H1 (cell line): ENCODE data around the gene PGBD5. TPM values are rescaled to one million over a fixed set of nuclear protein-coding genes. Genes with fewer than 3 reads are reported as not detected.

Experiments
- CTCF ChIA-PET: fragments of 300-600 bp; sonication (Branson Sonifier 250); formaldehyde crosslinking; loops from one replicate; lab custom pipeline; 2021; ENCODE audit not compliant: partially characterized antibody; lab: Charles Lee
- POLR2A ChIA-PET: fragments of 300-600 bp; sonication (Branson Sonifier 250); formaldehyde crosslinking; loops from one replicate; lab custom pipeline; 2021; ENCODE audit warnings: inconsistent platforms; ENCODE audit not compliant: partially characterized antibody; lab: Charles Lee
- DNase-seq, 2 experiments: peaks; one replicate each; pipeline versions ENCODE4 v3.0.0 to v3.0.0-alpha.2; 2010 to 2022; ENCODE audit warnings: low spot score in 2 of 2, low read depth in 1 of 2, mixed read lengths in 1 of 2
- FAIRE-seq: peaks from 2 replicates; lab custom pipeline; 2011; peaks lifted over from hg19 to GRCh38; lab: Jason Lieb, UNC
- H2AFZ ChIP-seq: 2 replicates; pipeline ENCODE4 v1.8.1; 2012; ENCODE audit warnings: low read length, inconsistent platforms
- H2AK5ac ChIP-seq: 2 replicates; pipeline ENCODE4 v1.6.1; 2013; ENCODE audit warnings: low read depth, low read length
- H2BK120ac ChIP-seq: replicated peaks from 2 replicates; pipeline ENCODE3; 2013; ENCODE audit warnings: low read depth, low read length, inconsistent platforms
- H2BK12ac ChIP-seq: 2 replicates; pipeline ENCODE4 v1.6.1; 2013; ENCODE audit warnings: low read depth, low read length
- H2BK15ac ChIP-seq: 2 replicates; pipeline ENCODE4 v1.6.1; 2013; ENCODE audit warnings: low read length
- H2BK20ac ChIP-seq: 2 replicates; pipeline ENCODE4 v1.6.1; 2013; ENCODE audit warnings: low read length
- H2BK5ac ChIP-seq: 2 replicates; pipeline ENCODE4 v1.6.1; 2013; ENCODE audit warnings: low read depth, low read length
- H3K14ac ChIP-seq: 2 replicates; pipeline ENCODE4 v1.6.1; 2013; ENCODE audit warnings: inconsistent platforms; ENCODE audit not compliant: insufficient read length
- H3K18ac ChIP-seq: 2 replicates; pipeline ENCODE4 v1.6.1; 2013; ENCODE audit warnings: low read length; ENCODE audit errors: extremely low read depth
- H3K23ac ChIP-seq: 2 replicates; pipeline ENCODE4 v1.6.1; 2013; ENCODE audit warnings: inconsistent platforms; ENCODE audit not compliant: insufficient read length
- H3K23me2 ChIP-seq: 2 replicates; pipeline ENCODE4 v1.6.1; 2013; ENCODE audit warnings: low read depth, low read length
- H3K27ac ChIP-seq: 2 replicates; pipeline ENCODE4 v1.6.1; 2011; ENCODE audit warnings: low read depth, low read length, inconsistent platforms
- H3K27me3 ChIP-seq, 4 experiments: replicated peaks in 1 of 4; 1 replicate in 1 of 4; 2 replicates in 3 of 4; pipeline versions ENCODE4 v1.6.1 to v1.8.1; 2011 to 2013; ENCODE audit warnings: low read length in 3 of 4, mild to moderate bottlenecking in 3 of 4, inconsistent platforms in 2 of 4, mixed read lengths in 2 of 4, moderate library complexity in 1 of 4; ENCODE audit not compliant: control insufficient read depth in 3 of 4, insufficient read depth in 3 of 4; ENCODE audit errors: extremely low read depth in 1 of 4
- H3K36me3 ChIP-seq, 4 experiments: 2 replicates each; pipeline versions ENCODE4 v1.6.1 to v1.8.1; 2011 to 2013; ENCODE audit warnings: mild to moderate bottlenecking in 4 of 4, low read length in 3 of 4, moderate library complexity in 2 of 4, control low read depth in 1 of 4, inconsistent platforms in 1 of 4; ENCODE audit not compliant: insufficient read depth in 4 of 4, control insufficient read depth in 2 of 4
- H3K4ac ChIP-seq: replicated peaks from 2 replicates; pipeline ENCODE3; 2013; ENCODE audit warnings: low read length, low read depth, mixed read lengths, inconsistent platforms; ENCODE audit not compliant: insufficient read length
- H3K4me1 ChIP-seq, 4 experiments: replicated peaks in 1 of 4; 1 replicate in 1 of 4; 2 replicates in 3 of 4; pipeline versions ENCODE4 v1.6.1 to v1.8.1; 2011 to 2013; ENCODE audit warnings: low read length in 3 of 4, inconsistent platforms in 2 of 4, mixed read lengths in 1 of 4; ENCODE audit not compliant: insufficient read depth in 4 of 4, control insufficient read depth in 3 of 4
- H3K4me2 ChIP-seq, 2 experiments: 2 replicates each; pipeline versions ENCODE4 v1.6.1 to v1.8.1; 2011 to 2013; ENCODE audit warnings: low read depth in 2 of 2, low read length in 2 of 2, control low read depth in 1 of 2, inconsistent platforms in 1 of 2, mild to moderate bottlenecking in 1 of 2; ENCODE audit not compliant: insufficient read depth in 1 of 2
- H3K4me3 ChIP-seq, 4 experiments: fragments of 200-600, 300-600 bp in 1 of 4; sonication (generic), shearing (Covaris generic), sonication (Bioruptor Twin) in 1 of 4; 2 replicates each; pipeline versions ENCODE4 v1.5.1 to v1.8.1; 2011 to 2016; ENCODE audit warnings: low read length in 4 of 4, low read depth in 3 of 4, control low read depth in 2 of 4, inconsistent platforms in 2 of 4, mild to moderate bottlenecking in 2 of 4, mixed read lengths in 1 of 4, moderate library complexity in 1 of 4; ENCODE audit not compliant: insufficient read depth in 2 of 4; ENCODE audit errors: extremely low read depth in 1 of 4
- H3K56ac ChIP-seq: replicated peaks from 2 replicates; pipeline ENCODE3; 2013; ENCODE audit warnings: low read depth, mild to moderate bottlenecking, mixed read lengths, low read length, inconsistent platforms; ENCODE audit not compliant: insufficient read length
- H3K79me1 ChIP-seq: 2 replicates; pipeline ENCODE4 v1.6.1; 2013; ENCODE audit warnings: low read depth, low read length, control low read depth
- H3K79me2 ChIP-seq, 2 experiments: 2 replicates each; pipeline versions ENCODE4 v1.6.1 to v1.8.1; 2012 to 2013; ENCODE audit warnings: low read length in 2 of 2, mild to moderate bottlenecking in 2 of 2, inconsistent platforms in 1 of 2; ENCODE audit not compliant: insufficient read depth in 2 of 2, control insufficient read depth in 1 of 2
- H3K9ac ChIP-seq, 4 experiments: replicated peaks in 1 of 4; 1 replicate in 1 of 4; 2 replicates in 3 of 4; pipeline versions ENCODE4 v1.6.1 to v1.8.1; 2011 to 2013; ENCODE audit warnings: low read depth in 3 of 4, low read length in 3 of 4, control low read depth in 2 of 4, mild to moderate bottlenecking in 2 of 4, moderate library complexity in 2 of 4, inconsistent platforms in 1 of 4; ENCODE audit errors: extremely low read depth in 1 of 4
- H3K9me3 ChIP-seq, 2 experiments: 2 replicates each; pipeline versions ENCODE4 v1.6.1 to v1.8.1; 2012 to 2013; ENCODE audit warnings: mild to moderate bottlenecking in 2 of 2, moderate library complexity in 2 of 2, control low read depth in 1 of 2, inconsistent platforms in 1 of 2, low read depth in 1 of 2, low read length in 1 of 2, mixed read lengths in 1 of 2; ENCODE audit not compliant: insufficient read depth in 2 of 2
- H4K20me1 ChIP-seq, 2 experiments: replicated peaks in 1 of 2; 2 replicates each; pipeline versions ENCODE3 to v1.8.1; 2011 to 2013; ENCODE audit warnings: inconsistent platforms in 2 of 2, low read length in 2 of 2, mild to moderate bottlenecking in 1 of 2; ENCODE audit not compliant: insufficient read depth in 2 of 2, control insufficient read depth in 1 of 2
- H4K5ac ChIP-seq: 2 replicates; pipeline ENCODE4 v1.6.1; 2013; ENCODE audit warnings: low read length, low read depth, mixed read lengths, inconsistent platforms; ENCODE audit not compliant: insufficient read length
- H4K8ac ChIP-seq: 2 replicates; pipeline ENCODE4 v1.8.0; 2013; ENCODE audit warnings: mild to moderate bottlenecking, moderate library complexity, low read length, inconsistent platforms; ENCODE audit not compliant: insufficient read depth; ENCODE audit errors: extremely low read depth
- H4K91ac ChIP-seq: replicated peaks from 2 replicates; pipeline ENCODE3; 2013; ENCODE audit warnings: low read length, mixed read lengths, inconsistent platforms; ENCODE audit not compliant: insufficient read length
- ATF2 ChIP-seq: IDR thresholded peaks from 2 replicates; pipeline ENCODE4 v1.6.1; 2012; ENCODE audit warnings: low read length, inconsistent platforms
- CBX8 ChIP-seq: fragments of 300-800, 300-1000 bp; sonication (generic); IDR thresholded peaks from 2 replicates; pipeline ENCODE4 v1.7.1; 2016; ENCODE audit warnings: low read depth, low read length, borderline replicate concordance
- KDM1A ChIP-seq: fragments of 200-600, 300-600 bp; sonication (generic); IDR thresholded peaks from 2 replicates; pipeline ENCODE4 v1.7.1; 2016; ENCODE audit warnings: mild to moderate bottlenecking, low read length, borderline replicate concordance
- NRF1 ChIP-seq: IDR thresholded peaks from 2 replicates; pipeline ENCODE4 v1.6.1; 2011; ENCODE audit warnings: mild to moderate bottlenecking, low read depth, low read length, improper control_type of control experiment
- SIN3A ChIP-seq, 2 experiments: IDR thresholded peaks in 1 of 2; conservative IDR thresholded peaks in 1 of 2; 2 replicates each; pipeline ENCODE4 v1.6.1; 2011 to 2012; ENCODE audit warnings: low read length in 2 of 2, improper control_type of control experiment in 1 of 2, low read depth in 1 of 2, mild to moderate bottlenecking in 1 of 2
- TAF7 ChIP-seq: optimal IDR thresholded peaks from 2 replicates; pipeline ENCODE3; 2011; ENCODE audit warnings: low read depth, mild to moderate bottlenecking, inconsistent platforms, low read length, moderate library complexity, borderline replicate concordance
- TBP ChIP-seq: IDR thresholded peaks from 2 replicates; pipeline ENCODE4 v1.6.1; 2011; ENCODE audit warnings: low read depth, low read length, improper control_type of control experiment
- WGBS, 2 experiments: shearing (Covaris generic) in 1 of 2; methylation state at CpG; one replicate each; pipeline versions ENCODE4 v1.1.6 to v1.1.7; 2013 to 2015; ENCODE audit warnings: low lambda C conversion rate in 2 of 2, mixed read lengths in 2 of 2, inconsistent platforms in 1 of 2, low coverage in 1 of 2, missing lambda C conversion rate in 1 of 2; ENCODE audit not compliant: insufficient replicate concordance in 2 of 2, insufficient coverage in 1 of 2, insufficient read length in 1 of 2; ENCODE audit errors: extremely low coverage in 1 of 2, missing lambda C conversion rate in 1 of 2; 5-methylcytosine and 5-hydroxymethylcytosine counted together
- polyA plus RNA-seq, 7 experiments: library from polyadenylated mRNA; depleted of rRNA in 3 of 7; stranded (reverse) in 5 of 7; unstranded in 2 of 7; fragments of >200 nt in 5 of 7; fragments of 200-250 nt in 2 of 7; gene quantifications; 1 replicate in 5 of 7; 2 replicates in 1 of 7; 4 replicates in 1 of 7; pipeline versions ENCODE4 v1.2.1 to v1.2.3, GENCODE V29; 2011 to 2013; ENCODE audit warnings: missing spikeins in 2 of 7, mixed read lengths in 2 of 7
- total RNA-seq: library from RNA; stranded (reverse); fragmentation: NEBNext Ultra II Directional; extraction: Animal tissue kit (Norgen Biotek cat#: 25700); gene quantifications from 2 replicates; pipeline ENCODE4 v1.2.1, GENCODE V29; 2021

PGBD5 gene
- total and polyA plus RNA-seq, 2 of the 8 experiments (the other 6 are each of a cell fraction or from before 2014, with no cell fraction given): 16.3 to 18.4 TPM

- TF ChIP-seq KDM1A (no peak), NRF1 (no peak), TAF7 (no peak), ATF2 (no peak), CBX8 (no peak), TBP (no peak), SIN3A (conservative IDR thresholded peaks at IDR 0.05 in 1 of 2, IDR thresholded peaks at IDR 0.05 in 1 of 2; ENCODE audit: low read depth in 1 of 2, low read length in 2 of 2) (no peak)
- TF ChIP-seq, all 59 proteins: peak for 0
These were observed 44.5 kb downstream of the PGBD5 start for GRCh38 chr1:230381585-230381984.

More at GRCh38 chr1:230381585-230381984, 44.5 kb downstream of the PGBD5 start:
- DNase-seq (no peak), FAIRE-seq (no peak)
- Histone ChIP-seq H3K79me2 (no peaks in the 10 kb centered on the region), H3K4me1 (peaks cover 8 to 14% (median 11%) of the 10 kb centered on the region in 4 experiments; a peak in 6 of 7 replicates), H3K4me2 (no peak overlapping the region), H3K4ac (peak overlapping the region; percentile 74), H3K9ac (no peak overlapping the region), H4K91ac (peak overlapping the region; percentile 63), H3K27me3 (no peaks in the 10 kb centered on the region), H3K18ac (peak overlapping the region; percentile 74), H3K23ac (no peak overlapping the region), H2AFZ (no peak overlapping the region), H3K23me2 (no peaks in the 10 kb centered on the region), H2BK20ac (peak overlapping the region; percentile 49; the same call in 1 of the 2 replicates), H4K5ac (no peak overlapping the region), H3K27ac (peak overlapping the region; percentile 26; the same call in 1 of the 2 replicates), H4K8ac (no peak overlapping the region), H2BK120ac (no peak overlapping the region), H3K4me3 (no peak overlapping the region), H3K36me3 (peaks cover 0 to 3% (median 0%) of the 10 kb centered on the region in 4 experiments; a peak in 1 of 8 replicates), H2BK15ac (peak overlapping the region; percentile 1; the same call in 1 of the 2 replicates), H2AK5ac (peak overlapping the region; percentile 94; the same call in 1 of the 2 replicates), H3K56ac (no peak overlapping the region), H3K14ac (no peak overlapping the region), H2BK5ac (peak overlapping the region; percentile 4; the same call in 1 of the 2 replicates), H2BK12ac (peak overlapping the region; percentile 72; the same call in 1 of the 2 replicates), H3K9me3 (peaks cover 8 to 10% of the 10 kb centered on the region in 2 experiments; a peak in 3 of 4 replicates), H4K20me1 (no peaks in the 10 kb centered on the region), H3K79me1 (no peaks in the 10 kb centered on the region; the same call in 1 of the 2 replicates)
- 83% methylated on average over 6 of the region's 6 CpGs; no CpG with 5 or more reads in 1 of the 2 experiments for WGBS, 2 experiments
- CTCF ChIA-PET: interaction anchor here (0.5 to 1.3 kb wide), 3 partner anchors 17 to 36 kb away, joined by 3 to 4 read pairs (median 3); no protein-coding TSS in a partner anchor
- POLR2A ChIA-PET: interaction anchor here (0.7 to 5.2 kb wide), 5 partner anchors 9 to 49 kb away, joined by 3 to 38 read pairs (median 3); no protein-coding TSS in a partner anchor
